H1 (cell line): ENCODE measurements around the gene PCDH9. TPM values are rescaled to one million over a fixed set of nuclear protein-coding genes. Genes with fewer than 3 reads are reported as not detected.

Experiments
- KDM1A ChIP-seq: fragments of 200-600, 300-600 bp; sonication (generic); IDR thresholded peaks from 2 replicates; pipeline ENCODE4 v1.7.1; 2016; ENCODE audit warnings: mild to moderate bottlenecking, low read length, borderline replicate concordance
- RBBP5 ChIP-seq: IDR thresholded peaks from 2 replicates; pipeline ENCODE4 v1.7.1; 2012; ENCODE audit warnings: low read depth, mild to moderate bottlenecking, inconsistent platforms, low read length, moderate library complexity, borderline replicate concordance
- SRF ChIP-seq: IDR thresholded peaks from 2 replicates; pipeline ENCODE4 v1.6.1; 2011; ENCODE audit warnings: mild to moderate bottlenecking, low read depth, low read length, moderate library complexity
- polyA plus RNA-seq, 7 experiments: library from polyadenylated mRNA; depleted of rRNA in 3 of 7; stranded (reverse) in 5 of 7; unstranded in 2 of 7; fragments of >200 nt in 5 of 7; fragments of 200-250 nt in 2 of 7; gene quantifications; 1 replicate in 5 of 7; 2 replicates in 1 of 7; 4 replicates in 1 of 7; pipeline versions ENCODE4 v1.2.1 to v1.2.3, GENCODE V29; 2011 to 2013; ENCODE audit warnings: missing spikeins in 2 of 7, mixed read lengths in 2 of 7
- total RNA-seq: library from RNA; stranded (reverse); fragmentation: NEBNext Ultra II Directional; extraction: Animal tissue kit (Norgen Biotek cat#: 25700); gene quantifications from 2 replicates; pipeline ENCODE4 v1.2.1, GENCODE V29; 2021
- TF ChIP-seq, protein P1 (sequence below): fragments of 300-600 bp; sonication (generic); IDR thresholded peaks from 2 replicates; pipeline ENCODE4 v1.7.1; 2012; ENCODE audit warnings: low read length, moderate library complexity, mild to moderate bottlenecking, inconsistent platforms; ENCODE audit not compliant: insufficient replicate concordance

PCDH9 gene
- total and polyA plus RNA-seq, 2 of the 8 experiments (the other 6 are each of a cell fraction or from before 2014, with no cell fraction given), result 0.12 to 0.60 TPM

DNA sequence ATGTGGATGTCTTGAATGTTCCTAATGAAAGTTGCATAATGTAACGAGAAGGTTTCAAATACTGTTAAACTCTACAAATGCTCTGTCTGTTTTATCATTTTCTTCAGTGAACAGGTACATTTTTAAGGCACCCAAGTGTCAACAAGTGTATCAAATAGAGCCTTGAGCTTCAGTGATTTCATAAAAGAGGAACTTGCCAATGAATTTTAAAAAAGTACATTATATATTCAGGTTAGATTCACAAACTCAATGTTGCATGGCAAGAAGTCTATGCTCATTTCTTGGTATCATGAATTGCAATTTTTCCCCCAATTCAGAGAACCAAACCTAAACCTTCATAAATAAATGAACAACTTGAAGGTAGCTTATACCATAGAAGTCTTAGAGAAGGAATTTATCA lies 838.8 kb downstream of the PCDH9 start (continued):
- no peak for TF ChIP-seq KDM1A
- no peak for TF ChIP-seq RBBP5
- TF ChIP-seq, protein P1, sequence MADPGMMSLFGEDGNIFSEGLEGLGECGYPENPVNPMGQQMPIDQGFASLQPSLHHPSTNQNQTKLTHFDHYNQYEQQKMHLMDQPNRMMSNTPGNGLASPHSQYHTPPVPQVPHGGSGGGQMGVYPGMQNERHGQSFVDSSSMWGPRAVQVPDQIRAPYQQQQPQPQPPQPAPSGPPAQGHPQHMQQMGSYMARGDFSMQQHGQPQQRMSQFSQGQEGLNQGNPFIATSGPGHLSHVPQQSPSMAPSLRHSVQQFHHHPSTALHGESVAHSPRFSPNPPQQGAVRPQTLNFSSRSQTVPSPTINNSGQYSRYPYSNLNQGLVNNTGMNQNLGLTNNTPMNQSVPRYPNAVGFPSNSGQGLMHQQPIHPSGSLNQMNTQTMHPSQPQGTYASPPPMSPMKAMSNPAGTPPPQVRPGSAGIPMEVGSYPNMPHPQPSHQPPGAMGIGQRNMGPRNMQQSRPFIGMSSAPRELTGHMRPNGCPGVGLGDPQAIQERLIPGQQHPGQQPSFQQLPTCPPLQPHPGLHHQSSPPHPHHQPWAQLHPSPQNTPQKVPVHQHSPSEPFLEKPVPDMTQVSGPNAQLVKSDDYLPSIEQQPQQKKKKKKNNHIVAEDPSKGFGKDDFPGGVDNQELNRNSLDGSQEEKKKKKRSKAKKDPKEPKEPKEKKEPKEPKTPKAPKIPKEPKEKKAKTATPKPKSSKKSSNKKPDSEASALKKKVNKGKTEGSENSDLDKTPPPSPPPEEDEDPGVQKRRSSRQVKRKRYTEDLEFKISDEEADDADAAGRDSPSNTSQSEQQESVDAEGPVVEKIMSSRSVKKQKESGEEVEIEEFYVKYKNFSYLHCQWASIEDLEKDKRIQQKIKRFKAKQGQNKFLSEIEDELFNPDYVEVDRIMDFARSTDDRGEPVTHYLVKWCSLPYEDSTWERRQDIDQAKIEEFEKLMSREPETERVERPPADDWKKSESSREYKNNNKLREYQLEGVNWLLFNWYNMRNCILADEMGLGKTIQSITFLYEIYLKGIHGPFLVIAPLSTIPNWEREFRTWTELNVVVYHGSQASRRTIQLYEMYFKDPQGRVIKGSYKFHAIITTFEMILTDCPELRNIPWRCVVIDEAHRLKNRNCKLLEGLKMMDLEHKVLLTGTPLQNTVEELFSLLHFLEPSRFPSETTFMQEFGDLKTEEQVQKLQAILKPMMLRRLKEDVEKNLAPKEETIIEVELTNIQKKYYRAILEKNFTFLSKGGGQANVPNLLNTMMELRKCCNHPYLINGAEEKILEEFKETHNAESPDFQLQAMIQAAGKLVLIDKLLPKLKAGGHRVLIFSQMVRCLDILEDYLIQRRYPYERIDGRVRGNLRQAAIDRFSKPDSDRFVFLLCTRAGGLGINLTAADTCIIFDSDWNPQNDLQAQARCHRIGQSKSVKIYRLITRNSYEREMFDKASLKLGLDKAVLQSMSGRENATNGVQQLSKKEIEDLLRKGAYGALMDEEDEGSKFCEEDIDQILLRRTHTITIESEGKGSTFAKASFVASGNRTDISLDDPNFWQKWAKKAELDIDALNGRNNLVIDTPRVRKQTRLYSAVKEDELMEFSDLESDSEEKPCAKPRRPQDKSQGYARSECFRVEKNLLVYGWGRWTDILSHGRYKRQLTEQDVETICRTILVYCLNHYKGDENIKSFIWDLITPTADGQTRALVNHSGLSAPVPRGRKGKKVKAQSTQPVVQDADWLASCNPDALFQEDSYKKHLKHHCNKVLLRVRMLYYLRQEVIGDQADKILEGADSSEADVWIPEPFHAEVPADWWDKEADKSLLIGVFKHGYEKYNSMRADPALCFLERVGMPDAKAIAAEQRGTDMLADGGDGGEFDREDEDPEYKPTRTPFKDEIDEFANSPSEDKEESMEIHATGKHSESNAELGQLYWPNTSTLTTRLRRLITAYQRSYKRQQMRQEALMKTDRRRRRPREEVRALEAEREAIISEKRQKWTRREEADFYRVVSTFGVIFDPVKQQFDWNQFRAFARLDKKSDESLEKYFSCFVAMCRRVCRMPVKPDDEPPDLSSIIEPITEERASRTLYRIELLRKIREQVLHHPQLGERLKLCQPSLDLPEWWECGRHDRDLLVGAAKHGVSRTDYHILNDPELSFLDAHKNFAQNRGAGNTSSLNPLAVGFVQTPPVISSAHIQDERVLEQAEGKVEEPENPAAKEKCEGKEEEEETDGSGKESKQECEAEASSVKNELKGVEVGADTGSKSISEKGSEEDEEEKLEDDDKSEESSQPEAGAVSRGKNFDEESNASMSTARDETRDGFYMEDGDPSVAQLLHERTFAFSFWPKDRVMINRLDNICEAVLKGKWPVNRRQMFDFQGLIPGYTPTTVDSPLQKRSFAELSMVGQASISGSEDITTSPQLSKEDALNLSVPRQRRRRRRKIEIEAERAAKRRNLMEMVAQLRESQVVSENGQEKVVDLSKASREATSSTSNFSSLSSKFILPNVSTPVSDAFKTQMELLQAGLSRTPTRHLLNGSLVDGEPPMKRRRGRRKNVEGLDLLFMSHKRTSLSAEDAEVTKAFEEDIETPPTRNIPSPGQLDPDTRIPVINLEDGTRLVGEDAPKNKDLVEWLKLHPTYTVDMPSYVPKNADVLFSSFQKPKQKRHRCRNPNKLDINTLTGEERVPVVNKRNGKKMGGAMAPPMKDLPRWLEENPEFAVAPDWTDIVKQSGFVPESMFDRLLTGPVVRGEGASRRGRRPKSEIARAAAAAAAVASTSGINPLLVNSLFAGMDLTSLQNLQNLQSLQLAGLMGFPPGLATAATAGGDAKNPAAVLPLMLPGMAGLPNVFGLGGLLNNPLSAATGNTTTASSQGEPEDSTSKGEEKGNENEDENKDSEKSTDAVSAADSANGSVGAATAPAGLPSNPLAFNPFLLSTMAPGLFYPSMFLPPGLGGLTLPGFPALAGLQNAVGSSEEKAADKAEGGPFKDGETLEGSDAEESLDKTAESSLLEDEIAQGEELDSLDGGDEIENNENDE, result no peak
- TF ChIP-seq SRF, result no peak
- TF ChIP-seq, all 59 proteins: peak for 0
